Left colon (tissue), 2 donors: ENCODE results near the gene OTOA. TPM values are rescaled to one million over a fixed set of nuclear protein-coding genes. Genes with fewer than 3 reads are reported as not detected.
A peak's percentile ranks its signal among the peaks of the same experiment; 100 is the strongest.
"Not testable (repeated sequence)": the region's sequence is repeated elsewhere in the genome, so short reads cannot be mapped to it uniquely, and the experiment has no call there.

Experiments used
- ATAC-seq: fragments of 200-7000 bp; cut with Tn5 transposase; one replicate; pipeline ENCODE4 v1.9.1; 2020; ENCODE audit warnings: mild to moderate bottlenecking, moderate library complexity
- DNase-seq, 2 donors: peaks; one replicate each; pipeline ENCODE4 v3.0.0-alpha.2; 2020
- intact Hi-C, 2 donors: fragments of 100-400 bp; cut with DNase I in 1 of 2; cut with micrococcal nuclease in 1 of 2; formaldehyde crosslinking; loops; one replicate each; pipeline versions ENCODE4 v1.11.2 to v1.14.0; 2022; cut with DNase I, micrococcal nuclease
- total RNA-seq, 2 donors: library from RNA; stranded (reverse); fragmentation: NEBNext Ultra II Directional; extraction: Animal tissue kit (Norgen Biotek cat#: 25700); gene quantifications; one replicate each; pipeline ENCODE4 v1.2.1, GENCODE V29; 2021
- donor health status: DM: no; HTN: no; CAD: no.
- donor health status: DM: yes; HTN: yes; CAD: no.

OTOA gene
- total RNA-seq, 2 donors from 2014 or later, result 0.11 TPM; not detected in 1

DNA sequence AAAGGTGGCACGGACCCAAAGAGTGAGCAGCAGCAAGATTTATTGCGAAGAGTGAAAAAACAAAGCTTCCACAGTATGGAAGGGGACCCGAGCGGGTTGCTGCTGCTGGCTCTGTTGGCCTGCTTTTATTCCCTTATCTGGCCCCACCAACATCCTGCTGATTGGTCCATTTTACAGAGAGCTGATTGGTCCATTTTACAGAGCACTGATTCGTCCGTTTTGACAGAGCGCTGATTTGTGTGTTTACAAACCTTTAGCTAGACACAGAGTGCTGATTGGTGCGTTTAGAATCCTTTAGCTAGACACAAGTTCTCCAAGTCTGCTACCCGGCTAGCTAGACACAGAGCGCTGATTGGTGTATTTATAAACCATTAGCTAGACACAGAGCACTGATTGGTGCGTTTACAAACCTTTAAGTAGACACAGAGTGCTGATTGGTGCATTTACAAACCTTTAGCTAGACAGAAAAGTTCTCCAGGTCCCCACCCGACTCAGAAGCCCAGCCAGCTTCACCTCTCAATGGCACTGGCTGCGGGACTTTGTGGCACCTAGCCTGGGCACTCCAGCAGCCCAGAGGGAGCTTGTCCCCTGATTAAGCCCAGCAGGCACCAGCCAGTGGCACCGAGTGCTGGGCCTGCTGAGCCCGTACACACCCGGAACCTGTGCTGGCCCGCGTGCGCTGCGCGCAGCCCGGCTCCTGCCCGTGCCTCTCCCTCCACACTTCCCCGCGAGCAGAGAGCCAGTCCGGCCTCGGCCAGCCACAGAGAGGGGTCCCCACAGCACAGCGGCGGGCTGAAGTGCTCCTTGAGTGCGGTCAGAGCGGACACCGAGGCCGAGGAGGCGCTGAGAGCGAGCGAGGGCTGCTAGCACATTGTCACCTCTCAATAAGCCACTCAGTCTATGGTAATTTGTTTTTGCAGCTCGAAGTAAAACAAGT lies 26.5 kb upstream of the OTOA start:
- intact Hi-C loops, result no loop called here

DNA sequence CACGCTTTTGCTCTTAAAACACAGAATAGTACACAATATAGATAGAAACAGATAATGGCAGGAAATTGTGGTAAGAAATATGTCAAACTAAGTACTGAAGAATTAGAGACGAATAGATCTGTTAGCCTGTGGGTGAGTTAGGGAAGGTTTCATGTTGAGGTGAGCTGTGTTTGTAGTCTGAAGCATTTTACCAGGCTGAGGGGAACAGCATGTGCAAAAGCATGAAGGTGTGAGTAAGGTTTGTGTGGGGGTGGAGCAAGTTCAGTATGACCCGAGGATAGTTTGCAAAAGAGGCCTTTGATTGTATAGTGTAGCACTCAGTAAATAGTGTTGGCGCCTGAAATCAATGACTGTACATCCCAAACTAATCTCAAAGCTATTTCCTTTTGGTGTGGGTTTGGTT lies 25.2 kb upstream of the OTOA start:
- ATAC-seq, result peak; percentile 31
- DNase-seq, result no peak
- intact Hi-C loops, result no loop called here

More for the DNA sequence above, 26.5 kb upstream of the OTOA start:
- ATAC-seq (no peak), DNase-seq (no peak)

DNA sequence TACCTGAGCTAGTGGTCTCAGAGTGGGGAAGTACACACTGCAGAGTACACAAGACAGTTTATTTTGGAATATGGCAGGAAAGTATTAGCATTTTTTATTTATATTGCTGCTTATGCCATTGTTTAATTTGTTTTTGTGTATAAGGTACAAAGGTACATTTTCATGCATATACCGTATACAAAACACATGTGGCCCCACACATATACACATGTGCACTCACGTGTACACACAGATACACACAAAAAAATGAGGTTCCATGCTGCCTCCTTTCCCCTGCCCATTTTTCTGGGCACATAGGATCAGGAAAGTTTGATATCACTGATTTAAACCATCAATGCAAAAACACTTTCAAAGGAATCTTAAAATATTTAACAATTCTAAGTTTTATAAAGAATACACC lies 24.3 kb upstream of the OTOA start:
- intact Hi-C loops, result no loop called here
- no peak for ATAC-seq

DNA sequence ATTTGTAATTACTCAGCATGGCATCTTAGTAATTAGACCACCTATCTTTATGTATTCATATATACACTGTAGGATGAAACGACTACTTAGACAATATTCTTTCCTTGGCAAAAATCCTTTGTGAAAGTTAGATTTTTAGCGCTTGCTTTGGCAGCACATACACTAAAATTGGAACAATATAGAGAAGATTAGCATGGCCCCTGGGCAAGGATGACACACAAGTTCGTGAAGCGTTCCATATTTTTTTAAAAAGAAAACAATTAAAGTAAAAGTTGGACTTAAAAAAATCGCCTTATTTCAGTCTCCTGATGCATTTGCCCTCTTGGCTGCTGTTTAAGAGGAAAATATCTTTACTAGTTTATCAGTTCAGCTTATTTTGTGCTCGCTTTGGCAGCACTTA lies 21.9 kb upstream of the OTOA start:
- DNase-seq (no peak), ATAC-seq (no peak)
- intact Hi-C loops, result no loop called here

More for the DNA sequence above, 24.3 kb upstream of the OTOA start:
- no peak for DNase-seq

DNA sequence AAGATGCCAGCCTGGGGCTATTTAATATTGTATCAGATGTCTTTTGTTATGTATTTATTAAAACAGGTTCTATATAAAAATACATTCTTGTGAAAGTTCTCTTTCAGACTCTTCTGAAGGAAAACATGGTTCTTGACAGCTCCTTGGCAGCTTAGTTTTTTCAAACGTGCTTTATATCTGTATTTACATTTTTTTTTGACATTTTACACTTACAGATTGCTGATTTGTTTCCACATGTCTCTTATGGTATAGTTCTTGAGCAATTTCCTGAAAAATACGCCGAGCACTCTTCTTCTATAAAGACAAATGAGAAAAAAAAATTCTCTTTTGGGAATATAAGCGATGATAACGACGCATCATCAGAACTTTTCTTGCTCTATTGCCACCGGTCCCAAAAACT lies 20.9 kb upstream of the OTOA start:
- no peak for ATAC-seq
- no peak for DNase-seq
- intact Hi-C loops, result no loop called here

DNA sequence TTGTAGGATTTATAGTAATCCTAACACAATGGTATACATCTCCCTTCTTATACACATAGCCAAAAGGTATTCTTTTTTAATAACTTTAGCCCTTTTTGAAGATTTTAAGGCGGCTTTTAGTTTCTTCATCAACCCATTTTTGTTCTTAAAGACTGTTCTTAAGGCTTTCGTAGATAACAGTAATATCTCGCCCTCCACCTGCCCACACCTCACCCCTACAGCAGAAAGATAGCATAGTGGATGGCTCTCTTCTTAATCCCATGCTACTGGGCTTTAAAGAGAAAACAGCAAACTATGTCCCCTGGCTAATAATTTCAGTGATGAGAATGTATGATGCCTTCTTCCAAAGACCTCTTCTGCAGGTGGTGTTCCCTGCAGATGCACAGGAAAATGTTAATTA lies 20.0 kb upstream of the OTOA start:
- DNase-seq, result no peak
- intact Hi-C loops, result no loop called here
- no peak for ATAC-seq

DNA sequence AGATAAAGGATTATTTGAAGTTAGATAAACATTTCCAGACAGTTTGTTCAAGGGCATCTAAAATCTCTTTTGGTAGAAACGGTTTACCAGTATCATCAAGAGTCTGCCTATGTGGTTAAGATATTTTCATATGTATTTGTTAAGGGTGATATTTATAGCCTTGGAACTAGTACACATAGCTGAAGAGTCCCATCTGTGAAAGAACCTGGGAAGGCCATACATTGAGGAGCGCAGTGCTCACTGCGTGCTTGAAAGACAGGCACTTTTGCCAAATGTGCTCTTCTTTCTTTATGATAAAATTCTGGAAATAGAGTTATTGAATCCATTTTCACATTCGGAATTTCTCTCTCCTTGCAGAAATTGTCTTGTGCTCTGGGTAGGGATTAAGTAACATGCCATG lies 19.1 kb upstream of the OTOA start:
- intact Hi-C loops, result no loop called here
- DNase-seq (no peak), ATAC-seq (no peak)

DNA sequence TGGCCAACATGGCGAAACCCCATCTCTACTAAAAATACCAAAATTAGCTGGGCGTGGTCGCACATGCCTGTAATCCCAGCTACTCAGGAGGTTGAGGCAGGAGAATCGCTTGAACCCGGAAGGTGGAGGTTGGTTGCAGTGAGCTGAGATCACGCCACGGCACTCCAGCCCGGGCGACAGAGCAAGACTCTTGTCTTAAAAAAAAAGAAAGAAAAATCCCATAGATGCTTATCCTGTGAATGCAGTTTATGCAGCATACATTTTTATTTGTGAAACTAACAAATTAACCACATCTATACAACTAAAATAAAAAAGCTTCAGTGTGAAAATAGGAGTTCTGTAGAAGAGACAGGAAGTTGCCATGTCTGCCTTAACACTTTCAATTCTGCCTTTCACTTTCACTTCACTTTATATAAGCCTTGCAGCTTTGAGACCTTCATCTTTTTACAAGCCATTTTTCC lies 18.5 kb upstream of the OTOA start:
- no peak for DNase-seq
- peak; percentile 53 for ATAC-seq
- intact Hi-C loops, result no loop called here

DNA sequence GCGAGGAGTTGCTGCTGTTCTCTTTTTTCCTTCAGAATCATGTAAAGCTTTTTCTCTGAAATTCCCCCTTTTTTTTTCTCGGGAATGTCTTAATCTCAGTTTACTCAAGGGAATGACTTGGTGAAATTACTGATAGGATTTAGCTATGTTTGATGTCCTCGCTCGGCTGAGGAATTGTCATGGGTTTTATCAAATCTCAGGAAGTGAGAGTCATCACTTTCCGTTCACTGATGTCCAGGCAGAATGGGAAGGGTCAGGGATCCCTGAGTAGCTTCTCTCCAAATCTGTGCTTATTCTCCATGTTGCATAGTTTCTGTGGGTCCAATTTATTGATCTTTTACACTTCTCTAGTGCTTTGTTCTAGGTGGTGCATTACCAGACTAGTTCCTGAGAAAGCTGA lies 17.7 kb upstream of the OTOA start:
- ATAC-seq (no peak), DNase-seq (no peak)

DNA sequence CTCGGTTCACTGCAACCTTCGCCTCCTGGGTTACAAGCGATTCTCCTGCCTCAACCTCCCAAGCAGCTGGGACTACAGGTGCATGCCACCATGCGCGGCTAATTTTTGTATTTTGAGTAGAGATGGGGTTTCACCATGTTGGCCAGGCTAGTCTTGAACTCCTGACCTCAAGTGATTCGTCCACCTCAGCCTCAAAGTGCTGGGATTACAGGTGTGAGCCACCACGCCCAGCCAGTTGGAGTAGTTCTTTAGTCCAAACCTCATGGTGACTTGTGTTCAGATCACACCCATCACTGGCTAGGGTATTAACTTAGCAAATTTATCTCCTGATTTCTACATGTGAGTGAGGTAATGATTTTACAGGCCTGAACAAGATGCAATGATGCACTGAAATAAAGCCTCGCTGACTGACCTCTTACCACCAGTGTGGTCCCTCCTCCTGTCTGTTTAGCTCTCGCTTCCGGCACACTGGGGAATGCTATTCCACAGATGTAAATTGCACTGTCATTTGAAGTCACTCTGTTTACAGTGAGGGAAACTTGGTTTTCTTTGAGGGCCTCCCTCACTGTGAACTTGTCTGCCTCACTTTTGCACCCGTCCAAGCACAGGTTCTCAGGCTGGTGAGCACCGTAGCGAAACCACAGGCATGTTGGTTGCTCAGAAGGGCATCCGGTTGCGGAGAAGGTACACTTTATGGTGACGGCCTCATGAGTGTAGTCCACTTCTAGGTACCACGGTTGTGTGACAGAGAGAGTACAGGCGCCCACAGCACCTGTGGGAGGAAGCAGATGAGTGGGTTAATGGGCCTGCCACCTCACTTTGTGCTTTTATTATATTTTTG lies 16.8 kb upstream of the OTOA start:
- ATAC-seq (peak; percentile 37), DNase-seq (peak in 1 of 2 donors; percentile 32)
- intact Hi-C loops, result no loop called here

More for the DNA sequence above, 17.7 kb upstream of the OTOA start:
- intact Hi-C loops, result no loop called here

DNA sequence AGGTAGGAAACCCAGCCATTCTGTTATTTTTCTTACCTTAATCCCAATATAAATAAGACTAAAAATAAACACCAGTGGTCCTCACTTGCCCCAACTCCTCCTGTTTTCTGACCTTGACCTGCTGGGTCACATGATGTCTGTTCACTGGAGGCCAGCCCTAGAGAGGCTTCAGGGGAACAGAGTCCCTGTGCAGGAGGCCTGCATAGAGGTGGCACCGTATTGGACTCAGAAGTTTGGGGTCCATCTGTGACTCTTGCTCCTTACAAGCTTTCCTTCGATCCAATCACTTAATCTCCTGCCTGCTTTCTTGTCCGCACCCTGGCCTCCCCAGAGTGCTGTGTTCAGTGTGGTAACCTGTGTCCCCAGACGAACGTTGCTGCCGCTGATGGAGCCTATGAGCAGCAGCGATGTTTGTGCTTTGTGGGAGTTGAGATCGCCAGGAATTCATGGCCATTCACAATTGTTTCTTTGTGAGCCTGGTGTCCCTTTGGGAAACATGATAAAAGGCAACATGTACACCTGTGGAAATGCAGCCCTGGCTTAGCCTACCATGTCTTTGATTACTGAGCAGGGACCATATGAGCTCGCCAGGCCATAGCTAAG lies 16.1 kb upstream of the OTOA start:
- DNase-seq (no peak), ATAC-seq (no peak)
- intact Hi-C loops, result no loop called here

DNA sequence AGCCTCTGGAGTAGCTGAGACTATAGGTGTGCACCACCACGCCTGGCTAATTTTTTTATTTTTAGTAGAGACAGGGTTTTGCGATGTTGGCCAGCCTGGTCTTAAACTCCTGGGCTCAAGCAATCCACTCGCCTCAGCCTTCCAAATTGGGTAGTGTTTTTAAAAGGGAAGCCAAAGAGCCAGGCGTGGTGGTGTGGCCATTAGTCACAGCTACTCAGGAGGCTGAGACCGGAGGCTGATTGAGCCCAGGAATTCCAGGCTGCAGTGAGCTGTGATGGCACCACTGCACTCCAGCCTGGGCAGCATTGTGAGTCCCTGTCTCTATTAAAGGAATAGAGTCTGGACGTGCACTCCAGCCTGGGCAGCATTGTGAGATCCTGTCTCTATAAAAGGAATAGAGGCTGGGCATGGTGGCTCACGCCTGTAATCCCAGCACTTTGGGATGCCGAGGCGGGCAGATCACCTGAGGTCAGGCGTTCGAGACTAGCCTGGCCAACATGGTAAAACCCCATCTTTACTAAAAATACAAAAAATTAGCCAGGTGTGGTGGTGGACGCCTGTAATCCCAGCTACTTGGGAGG lies 13.9 kb upstream of the OTOA start:
- DNase-seq, intact Hi-C loops, ATAC-seq: not testable (repeated sequence)

DNA sequence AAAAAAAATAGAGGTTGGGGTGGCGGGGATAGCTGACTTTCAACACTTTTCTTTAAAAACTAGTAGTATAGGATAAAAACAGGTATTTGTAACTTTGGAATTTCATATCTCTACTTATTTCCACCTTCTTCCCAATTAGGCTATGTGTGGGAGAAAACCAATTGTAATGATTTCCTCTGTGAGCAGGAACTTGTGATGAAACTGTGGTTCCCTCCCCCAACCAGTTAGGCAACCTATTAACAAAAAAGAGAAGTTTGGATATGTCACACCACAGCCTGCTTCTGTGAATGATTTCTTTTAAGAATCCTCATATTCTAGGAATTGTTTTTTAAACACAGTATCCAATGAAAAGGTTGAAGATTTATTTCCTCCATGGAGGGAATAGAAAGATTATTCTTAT lies 13.2 kb upstream of the OTOA start:
- intact Hi-C loops, result no loop called here
- DNase-seq (no peak), ATAC-seq (no peak)

DNA sequence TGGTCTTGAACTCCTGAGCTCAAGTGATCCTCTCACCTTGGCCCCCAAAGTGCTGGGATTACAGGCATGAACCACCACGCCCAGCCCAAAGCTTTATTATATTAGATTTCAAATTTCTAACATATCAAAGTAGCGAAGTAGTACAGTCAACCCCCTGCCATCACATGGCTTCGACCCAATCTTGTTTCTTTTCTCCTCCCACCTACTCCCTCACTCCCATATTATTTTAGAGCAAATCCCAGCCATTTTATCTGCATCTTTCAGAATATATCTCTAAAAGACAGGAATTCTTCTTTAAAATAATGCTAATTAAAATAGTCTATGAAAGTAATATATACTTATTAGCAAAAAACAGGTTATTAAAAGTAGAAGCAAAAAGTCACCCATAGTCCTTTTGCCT lies 12.3 kb upstream of the OTOA start:
- DNase-seq (no peak), ATAC-seq (no peak)
- intact Hi-C loops, result no loop called here

DNA sequence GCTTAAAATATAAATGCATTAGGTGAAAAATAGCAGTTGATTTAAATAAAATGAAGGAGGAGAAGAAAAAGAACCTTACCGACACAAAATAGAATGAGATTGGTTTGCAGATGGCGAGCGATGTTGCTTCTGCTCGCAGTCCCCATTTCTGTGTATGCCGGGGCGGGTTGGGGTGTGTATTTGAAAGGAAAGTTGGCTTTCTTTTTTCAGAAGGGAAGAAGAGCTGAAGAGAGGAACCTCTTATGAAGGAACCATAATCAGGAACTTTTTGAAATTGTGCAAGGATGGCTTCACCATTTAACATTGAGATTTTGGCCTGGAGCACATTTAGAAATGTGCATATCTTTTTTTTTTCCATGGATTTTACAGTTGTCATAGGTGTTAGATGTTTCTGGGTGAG lies 11.3 kb upstream of the OTOA start, which contains the start of gene IGSF6:
TSS of gene IGSF6 (minus strand) at position 156 of the 400 bp plus-strand sequence. CDS start at position 146, 10 bp downstream.
- no peak for DNase-seq
- no peak for ATAC-seq
- intact Hi-C loops, result no loop called here

DNA sequence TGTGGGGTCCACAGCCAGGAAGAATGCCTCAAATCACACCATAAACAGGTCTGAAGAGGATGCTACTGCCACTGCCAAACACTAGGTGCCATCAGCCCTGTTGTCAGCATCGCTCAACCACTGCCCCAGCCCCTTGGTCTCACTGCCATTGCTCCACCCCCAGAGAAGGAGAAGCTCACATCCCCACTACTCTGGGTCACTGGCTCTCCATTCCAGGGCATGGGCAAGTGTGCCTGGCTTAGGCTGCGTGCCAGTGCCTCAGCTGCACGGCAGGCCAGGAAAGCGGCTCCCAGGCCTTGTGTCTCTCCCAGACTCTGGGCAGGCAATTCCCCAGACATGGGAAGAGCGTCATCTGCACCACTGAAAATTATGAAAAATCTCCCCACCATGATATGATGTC lies 10.2 kb upstream of the OTOA start:
- ATAC-seq (no peak), DNase-seq (no peak)
- intact Hi-C loops, result no loop called here

DNA sequence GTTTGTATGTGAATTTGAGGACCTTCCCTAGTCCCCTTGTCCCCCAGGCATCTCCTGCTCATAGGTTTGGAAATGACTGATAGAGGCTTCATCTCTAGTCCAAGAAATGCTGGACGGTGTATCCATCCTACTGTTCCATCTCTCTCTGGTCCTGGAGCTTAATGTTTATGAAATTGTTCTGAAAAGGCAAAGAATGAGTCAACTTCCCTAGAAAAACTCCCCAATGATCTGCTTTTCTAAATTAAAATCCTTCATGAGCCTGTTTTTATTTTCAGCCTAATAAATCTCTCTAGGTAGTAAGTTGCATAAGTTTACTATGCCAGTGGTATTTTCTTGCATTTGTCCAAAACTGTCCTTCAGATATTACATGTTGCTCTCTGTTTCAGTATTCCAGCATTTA lies 9.3 kb upstream of the OTOA start:
- DNase-seq (no peak), ATAC-seq (no peak)
- intact Hi-C loops, result no loop called here

DNA sequence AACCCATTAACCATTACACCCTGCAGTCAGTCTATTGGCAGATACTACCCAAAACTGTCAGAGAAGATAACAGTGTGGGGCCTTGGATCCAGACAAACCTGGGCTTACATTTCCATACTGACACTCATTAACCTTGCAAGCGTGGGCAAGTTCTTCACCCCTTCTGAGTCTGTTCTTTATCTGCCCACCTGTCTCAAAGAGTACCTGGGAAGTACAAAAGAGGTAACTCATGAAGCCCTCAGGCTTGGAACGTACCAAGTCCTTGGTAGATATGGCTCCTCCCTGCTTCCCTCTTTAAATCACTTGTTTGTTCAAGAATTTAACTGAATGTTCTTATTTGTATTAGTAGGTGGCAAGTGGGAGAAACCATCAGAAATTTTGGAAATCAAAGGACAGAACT lies 8.9 kb upstream of the OTOA start:
- intact Hi-C loops, result loop anchor here in 1 of 2 donors (5.0 kb wide), 1 partner anchor 52 kb away; no protein-coding TSS in a partner anchor
- ATAC-seq (no peak), DNase-seq (no peak)
